GM12878 (cell line): ENCODE data around the gene CPSF3. TPM values are rescaled to one million over a fixed set of nuclear protein-coding genes. Genes with fewer than 3 reads are reported as not detected.

Source experiments
- ATAC-seq: fragments of 200-7000 bp; cut with Tn5 transposase; 3 replicates; pipeline ENCODE4 v1.9.1; 2020; ENCODE audit warnings: mild to moderate bottlenecking, moderate library complexity
- BruUV-seq: library from RNA; stranded (reverse); fragments of 400-500 nt; replicated peaks from 2 replicates; lab custom pipeline; 2021; lab: Mats Ljungman, UMichigan
- CTCF ChIA-PET: fragments of 300-600 bp; sonication (Branson Sonifier 250); formaldehyde crosslinking; extraction: SDS; loops from one replicate; lab custom pipeline; 2021; ENCODE audit warnings: inconsistent platforms; lab: Yijun Ruan, JAX
- POLR2A ChIA-PET: fragments of 350-600 bp; formaldehyde crosslinking; extraction: SDS; loops from one replicate; lab custom pipeline; 2021; ENCODE audit warnings: inconsistent platforms; lab: Charles Lee
- RAD21 ChIA-PET: fragments of 300-600 bp; sonication (Branson Sonifier 250); formaldehyde crosslinking; loops from one replicate; lab custom pipeline; 2023; ENCODE audit warnings: antibody characterized with exemption; ENCODE audit not compliant: unreplicated experiment; lab: Charles Lee
- SMC1A ChIA-PET: fragments of 300-600 bp; sonication (Branson Sonifier 250); formaldehyde crosslinking; loops from one replicate; lab custom pipeline; 2023; ENCODE audit not compliant: unreplicated experiment, uncharacterized antibody; lab: Charles Lee
- DNase-seq: peaks from one replicate; pipeline ENCODE4 v3.0.0-alpha.2; 2011; ENCODE audit warnings: low read depth, low spot score
- FAIRE-seq: peaks from 3 replicates; lab custom pipeline; 2011; peaks lifted over from hg19 to GRCh38; lab: Jason Lieb, UNC
- H2AFZ ChIP-seq: 2 replicates; pipeline ENCODE4 v1.6.0; 2011; ENCODE audit warnings: low read depth, low read length, control low read depth; ENCODE audit not compliant: control insufficient read depth
- H3K27ac ChIP-seq: 2 replicates; pipeline ENCODE4 v1.5.1; 2011; ENCODE audit warnings: control low read depth; ENCODE audit not compliant: control insufficient read depth, insufficient read depth
- H3K27me3 ChIP-seq, 2 experiments: replicated peaks in 1 of 2; 2 replicates each; pipeline versions ENCODE4 v1.6.0 to v1.6.1; 2011; ENCODE audit warnings: low read length in 1 of 2; ENCODE audit not compliant: control insufficient read depth in 2 of 2, insufficient read depth in 2 of 2
- H3K36me3 ChIP-seq, 2 experiments: 2 replicates each; pipeline ENCODE4 v1.5.1; 2011; ENCODE audit warnings: low read length in 1 of 2; ENCODE audit not compliant: control insufficient read depth in 2 of 2, insufficient read depth in 2 of 2
- H3K4me1 ChIP-seq: 2 replicates; pipeline ENCODE4 v1.6.1; 2011; ENCODE audit warnings: mild to moderate bottlenecking, low read length, moderate library complexity, mixed read lengths; ENCODE audit not compliant: control insufficient read depth, insufficient read depth
- H3K4me2 ChIP-seq: 2 replicates; pipeline ENCODE4 v1.6.0; 2011; ENCODE audit warnings: control low read depth; ENCODE audit not compliant: control insufficient read depth, insufficient read depth
- H3K4me3 ChIP-seq: fragments of 200-600 bp; sonication (generic); 2 replicates; pipeline ENCODE4 v1.5.1; 2016
- H3K79me2 ChIP-seq: 2 replicates; pipeline ENCODE4 v1.6.0; 2011; ENCODE audit warnings: low read length; ENCODE audit not compliant: control insufficient read depth, insufficient read depth
- H3K9ac ChIP-seq: 2 replicates; pipeline ENCODE4 v1.8.0; 2011; ENCODE audit warnings: low read length, control low read depth, mixed read lengths; ENCODE audit not compliant: control insufficient read depth, insufficient read depth
- H3K9me3 ChIP-seq: replicated peaks from 3 replicates; pipeline ENCODE4 v1.5.1; 2011; ENCODE audit warnings: mild to moderate bottlenecking, low read length; ENCODE audit not compliant: control insufficient read depth, insufficient read depth
- H4K20me1 ChIP-seq: 2 replicates; pipeline ENCODE4 v1.6.0; 2011; ENCODE audit not compliant: control insufficient read depth, insufficient read depth
- BMI1 ChIP-seq: fragments of 450-650 bp; IDR thresholded peaks from 2 replicates; pipeline ENCODE4 v1.6.1; 2016; ENCODE audit warnings: mild to moderate bottlenecking, moderate library complexity, borderline replicate concordance
- EED ChIP-seq: sonication (generic); IDR thresholded peaks from 2 replicates; pipeline ENCODE4 v1.6.1; 2016; ENCODE audit warnings: antibody characterized with exemption, low read depth
- FOXK2 ChIP-seq: fragments of 450-650 bp; IDR thresholded peaks from 2 replicates; pipeline ENCODE4 v1.6.1; 2017; ENCODE audit warnings: mild to moderate bottlenecking, moderate library complexity
- IRF4 ChIP-seq: IDR thresholded peaks from 2 replicates; pipeline ENCODE4 v1.6.1; 2011; ENCODE audit warnings: low read depth, low read length
- PKNOX1 ChIP-seq: fragments of 450-650 bp; IDR thresholded peaks from 2 replicates; pipeline ENCODE4 v1.6.1; 2016; ENCODE audit warnings: mild to moderate bottlenecking
- RCOR1 ChIP-seq: conservative IDR thresholded peaks from 2 replicates; pipeline ENCODE4 v1.6.1; 2012; ENCODE audit warnings: low read depth, low read length, improper control_type of control experiment
- SIN3A ChIP-seq: IDR thresholded peaks from 2 replicates; pipeline ENCODE4 v1.6.1; 2012; ENCODE audit warnings: low read depth, low read length, improper control_type of control experiment
- SMAD1 ChIP-seq: fragments of 450-650 bp; IDR thresholded peaks from 2 replicates; pipeline ENCODE4 v1.6.1; 2018; ENCODE audit warnings: mild to moderate bottlenecking, low read depth; ENCODE audit not compliant: partially characterized antibody
- SMC3 ChIP-seq: IDR thresholded peaks from 2 replicates; pipeline ENCODE4 v1.6.1; 2011; ENCODE audit warnings: low read length, improper control_type of control experiment, borderline replicate concordance
- STAT3 ChIP-seq: IDR thresholded peaks from 2 replicates; pipeline ENCODE4 v1.6.1; 2011; ENCODE audit warnings: low read depth, low read length, improper control_type of control experiment
- SUPT20H ChIP-seq: IDR thresholded peaks from 2 replicates; pipeline ENCODE4 v1.6.1; 2011; ENCODE audit warnings: low read depth, mild to moderate bottlenecking, low read length, moderate library complexity, borderline replicate concordance; ENCODE audit not compliant: control insufficient read depth
- TARDBP ChIP-seq: IDR thresholded peaks from 2 replicates; pipeline ENCODE4 v1.6.1; 2016; ENCODE audit warnings: borderline replicate concordance
- TBL1XR1 ChIP-seq: IDR thresholded peaks from 2 replicates; pipeline ENCODE4 v1.6.1; 2012; ENCODE audit warnings: low read depth, low read length, improper control_type of control experiment
- ZNF274 ChIP-seq: IDR thresholded peaks from one replicate; pipeline ENCODE4 v1.8.0; 2011; ENCODE audit not compliant: insufficient read length, insufficient read depth
- WGBS: methylation state at CpG from one replicate; pipeline ENCODE4 v1.1.6; 2016; ENCODE audit warnings: low lambda C conversion rate; ENCODE audit not compliant: insufficient replicate concordance, insufficient coverage; ENCODE audit errors: missing lambda C conversion rate; 5-methylcytosine and 5-hydroxymethylcytosine counted together
- in situ Hi-C: fragments of 300-500 bp; cut with MboI; formaldehyde crosslinking; loops from 9 replicates; pipeline ENCODE4 v1.14.3; 2018; ENCODE audit warnings: mixed read lengths
- intact Hi-C: fragments of 100-400 bp; cut with micrococcal nuclease; formaldehyde crosslinking; loops from one replicate; pipeline ENCODE4 v1.14.2; 2022; ENCODE audit not compliant: unreplicated experiment
- polyA plus RNA-seq, 11 experiments: library from polyadenylated mRNA; depleted of rRNA in 4 of 11; unstranded in 6 of 11; stranded (reverse) in 5 of 11; fragments of >200 nt; fragmentation: Nextera tagmentation in 4 of 11; fragmentation: Illumina TruSeq in 1 of 11; extraction: Ambion mirVana in 4 of 11; extraction: Trizol in 1 of 11; gene quantifications; 1 replicate in 1 of 11; 2 replicates in 10 of 11; pipeline versions ENCODE4 v1.2.1 to v1.2.3, GENCODE V29; 2011 to 2016; ENCODE audit warnings: inconsistent platforms in 2 of 11, missing spikeins in 2 of 11, low read depth in 1 of 11
- total RNA-seq, 4 experiments: library from RNA; depleted of rRNA in 3 of 4; stranded (reverse); fragments of >200 nt in 3 of 4; fragmentation: Illumina TruSeq in 1 of 4; extraction: Trizol in 1 of 4; gene quantifications; 2 replicates each; pipeline versions ENCODE4 v1.2.1 to v1.2.3, GENCODE V29; 2013 to 2021
- TF ChIP-seq, protein P1 (sequence below): IDR thresholded peaks from 2 replicates; pipeline ENCODE4 v1.6.1; 2011; ENCODE audit warnings: borderline replicate concordance, low read depth, mild to moderate bottlenecking, moderate library complexity, low read length; ENCODE audit not compliant: insufficient read depth, poor library complexity, severe bottlenecking

Gene CPSF3
- total and polyA plus RNA-seq, 10 of the 15 experiments (the other 5 are each of a cell fraction or from before 2014, with no cell fraction given): 34.5 to 108 (median 76.1) TPM

- no peak overlapping the region for H3K4me2 ChIP-seq
- peaks cover 4% of the 10 kb centered on the region; the same call in 1 of the 2 replicates for H3K4me1 ChIP-seq
- ChIA-PET SMC1A (no interaction called here), RAD21 (no interaction called here), POLR2A (no interaction called here), CTCF (no interaction called here)
- no peak overlapping the region for H3K4me3 ChIP-seq
- ATAC-seq: no peak
- no TSS peak for BruUV-seq
- H3K27me3 ChIP-seq: no peaks in the 10 kb centered on the region
- no peak for DNase-seq
- no peak overlapping the region for H3K27ac ChIP-seq
- H3K79me2 ChIP-seq: peaks cover 14% of the 10 kb centered on the region
- WGBS: 87% methylated on average over 16 of the region's 16 CpGs
- no peak for FAIRE-seq
- H3K9ac ChIP-seq: no peak overlapping the region
- TF ChIP-seq EED: no peak
- TF ChIP-seq, protein P1, sequence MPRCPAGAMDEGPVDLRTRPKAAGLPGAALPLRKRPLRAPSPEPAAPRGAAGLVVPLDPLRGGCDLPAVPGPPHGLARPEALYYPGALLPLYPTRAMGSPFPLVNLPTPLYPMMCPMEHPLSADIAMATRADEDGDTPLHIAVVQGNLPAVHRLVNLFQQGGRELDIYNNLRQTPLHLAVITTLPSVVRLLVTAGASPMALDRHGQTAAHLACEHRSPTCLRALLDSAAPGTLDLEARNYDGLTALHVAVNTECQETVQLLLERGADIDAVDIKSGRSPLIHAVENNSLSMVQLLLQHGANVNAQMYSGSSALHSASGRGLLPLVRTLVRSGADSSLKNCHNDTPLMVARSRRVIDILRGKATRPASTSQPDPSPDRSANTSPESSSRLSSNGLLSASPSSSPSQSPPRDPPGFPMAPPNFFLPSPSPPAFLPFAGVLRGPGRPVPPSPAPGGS: peak; percentile 22
- H4K20me1 ChIP-seq: no peaks in the 10 kb centered on the region
- in situ Hi-C loops: no loop called here
- H3K9me3 ChIP-seq: no peaks in the 10 kb centered on the region
- intact Hi-C loops: no loop called here
- peaks cover 3 to 6% of the 10 kb centered on the region in 2 experiments for H3K36me3 ChIP-seq
- no peak overlapping the region for H2AFZ ChIP-seq
Observed at GRCh38 chr2:9415516-9416169, 7.8 kb upstream of the CPSF3 start.

DNA sequence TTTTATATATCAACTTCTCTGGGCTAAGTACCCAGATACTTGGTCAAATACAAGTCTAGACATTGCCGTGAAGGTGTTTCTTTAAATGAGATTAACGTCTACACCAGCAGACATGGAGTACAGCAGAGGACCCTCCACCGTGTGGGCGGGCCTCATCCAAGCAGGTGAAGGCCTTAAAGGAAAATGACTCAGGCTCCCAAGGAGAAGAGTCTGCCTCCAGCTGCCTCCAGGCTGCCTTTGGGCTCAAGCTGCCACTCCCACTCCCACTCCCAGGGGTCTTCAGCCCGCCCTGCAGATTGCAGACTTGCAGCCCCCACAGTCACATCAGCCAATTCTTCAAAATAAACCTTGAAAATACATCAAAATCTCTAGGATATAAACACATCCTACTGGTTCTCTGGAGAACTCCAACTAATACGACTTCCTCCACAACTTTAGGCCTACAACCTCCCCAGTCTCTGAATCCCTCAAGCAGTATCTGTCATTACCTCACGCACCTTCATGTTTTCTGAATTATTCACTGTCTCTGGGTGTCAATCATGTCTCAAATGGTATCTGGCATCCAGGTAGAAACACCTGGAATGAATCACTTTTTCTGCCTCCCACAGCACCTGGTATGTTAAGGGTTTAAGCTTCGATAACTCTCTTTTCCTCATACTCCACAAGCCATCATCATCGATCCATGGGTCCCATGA, 7.0 kb upstream of the CPSF3 start:
- CTCF ChIA-PET: interaction anchor here (0.6 kb wide), 1 partner anchor 15 kb away, joined by 4 read pairs; no protein-coding TSS in a partner anchor
- WGBS: 90% methylated on average over 9 of the region's 9 CpGs
- H3K4me1 ChIP-seq: peaks cover 4% of the 10 kb centered on the region; the same call in 1 of the 2 replicates
- intact Hi-C loops (no loop called here), in situ Hi-C loops (no loop called here)
- H2AFZ ChIP-seq: no peak overlapping the region
- ATAC-seq (no peak), DNase-seq (no peak), FAIRE-seq (no peak)
- SMC1A ChIA-PET: no interaction called here
- H3K9me3 ChIP-seq: no peaks in the 10 kb centered on the region
- no peak overlapping the region for H3K4me2 ChIP-seq
- no peak overlapping the region for H3K4me3 ChIP-seq
- peaks cover 0 to 1% of the 10 kb centered on the region in 2 experiments; a peak in 2 of 4 replicates for H3K36me3 ChIP-seq
- H3K27ac ChIP-seq: no peak overlapping the region
- no peak overlapping the region for H3K9ac ChIP-seq
- peaks cover 19% of the 10 kb centered on the region for H3K79me2 ChIP-seq
- BruUV-seq: no TSS peak
- H3K27me3 ChIP-seq: no peaks in the 10 kb centered on the region
- POLR2A ChIA-PET: interaction anchor here (0.6 kb wide), 1 partner anchor 134 kb away, joined by 4 read pairs; no protein-coding TSS in a partner anchor
- H4K20me1 ChIP-seq: no peaks in the 10 kb centered on the region
- RAD21 ChIA-PET: no interaction called here
- TF ChIP-seq SIN3A (no peak), IRF4 (no peak), SUPT20H (no peak), SMC3 (no peak), TARDBP (no peak), BMI1 (no peak), PKNOX1 (no peak), ZNF274 (no peak), SMAD1 (no peak), STAT3 (no peak), TBL1XR1 (no peak), FOXK2 (no peak), RCOR1 (no peak)
